ENCODE measurements around the gene MAP1B.

DNA sequence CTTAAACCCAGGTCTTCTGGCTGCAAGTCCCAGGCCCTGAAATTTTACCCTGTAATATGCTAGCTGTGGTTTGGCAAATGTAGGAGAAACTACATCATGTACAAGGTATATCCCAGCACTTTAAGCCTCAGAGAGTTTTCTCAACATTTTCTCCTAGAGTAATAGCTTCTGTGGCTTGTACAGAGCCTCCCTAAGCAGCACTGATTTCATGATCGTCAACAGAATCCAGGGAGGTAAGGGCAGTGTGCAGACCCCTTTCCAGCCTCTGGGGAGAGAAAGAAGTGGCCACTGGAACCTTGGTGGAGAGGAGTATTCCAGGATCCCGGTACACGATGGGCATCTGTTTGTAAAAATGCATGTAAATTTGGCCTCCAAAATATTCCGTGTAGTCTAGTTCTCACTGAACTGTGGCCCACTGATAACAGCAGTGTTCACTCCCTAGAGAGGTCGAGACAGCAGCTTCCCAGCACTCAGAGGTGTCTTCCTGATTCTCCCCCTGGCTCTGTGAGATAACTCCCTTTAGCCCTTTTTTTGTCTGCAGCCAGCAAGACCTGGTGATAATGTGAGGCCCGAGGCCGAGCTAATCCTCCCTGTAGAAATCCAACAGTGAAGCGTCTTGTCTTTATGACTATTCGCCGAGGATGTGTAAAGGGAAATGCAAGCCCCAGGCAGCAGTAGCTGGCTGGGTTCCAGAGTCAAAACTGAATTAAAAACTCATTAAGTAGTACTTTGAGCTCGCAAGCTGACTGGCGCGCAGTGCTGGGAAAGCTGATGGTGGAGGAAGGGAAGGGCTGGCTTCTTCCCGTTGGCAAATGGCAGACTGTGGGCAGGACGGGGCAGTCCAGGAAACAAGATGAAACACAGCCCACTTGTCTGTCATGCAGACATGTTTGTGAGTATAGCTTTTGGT, 59.0 kb downstream of the MAP1B start:
- TF ChIP-seq, protein P1, sequence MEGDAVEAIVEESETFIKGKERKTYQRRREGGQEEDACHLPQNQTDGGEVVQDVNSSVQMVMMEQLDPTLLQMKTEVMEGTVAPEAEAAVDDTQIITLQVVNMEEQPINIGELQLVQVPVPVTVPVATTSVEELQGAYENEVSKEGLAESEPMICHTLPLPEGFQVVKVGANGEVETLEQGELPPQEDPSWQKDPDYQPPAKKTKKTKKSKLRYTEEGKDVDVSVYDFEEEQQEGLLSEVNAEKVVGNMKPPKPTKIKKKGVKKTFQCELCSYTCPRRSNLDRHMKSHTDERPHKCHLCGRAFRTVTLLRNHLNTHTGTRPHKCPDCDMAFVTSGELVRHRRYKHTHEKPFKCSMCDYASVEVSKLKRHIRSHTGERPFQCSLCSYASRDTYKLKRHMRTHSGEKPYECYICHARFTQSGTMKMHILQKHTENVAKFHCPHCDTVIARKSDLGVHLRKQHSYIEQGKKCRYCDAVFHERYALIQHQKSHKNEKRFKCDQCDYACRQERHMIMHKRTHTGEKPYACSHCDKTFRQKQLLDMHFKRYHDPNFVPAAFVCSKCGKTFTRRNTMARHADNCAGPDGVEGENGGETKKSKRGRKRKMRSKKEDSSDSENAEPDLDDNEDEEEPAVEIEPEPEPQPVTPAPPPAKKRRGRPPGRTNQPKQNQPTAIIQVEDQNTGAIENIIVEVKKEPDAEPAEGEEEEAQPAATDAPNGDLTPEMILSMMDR (IDR thresholded peaks at IDR 0.05; ENCODE audit: low read depth, low read length, missing input control), result no peak
- TF ChIP-seq TAF1 (conservative IDR thresholded peaks at IDR 0.05), result no peak
- no peak for TF ChIP-seq JUND (IDR thresholded peaks at IDR 0.05)
